GM18499 (cell line): ENCODE results near the gene DDI1.

Experiments
- ATAC-seq: cut with Tn5 transposase; IDR thresholded peaks from one replicate; pipeline ENCODE4 v1.9.1; 2021; ENCODE audit warnings: moderate number of reproducible peaks; ENCODE audit not compliant: insufficient read depth, unreplicated experiment

Gene DDI1

DNA sequence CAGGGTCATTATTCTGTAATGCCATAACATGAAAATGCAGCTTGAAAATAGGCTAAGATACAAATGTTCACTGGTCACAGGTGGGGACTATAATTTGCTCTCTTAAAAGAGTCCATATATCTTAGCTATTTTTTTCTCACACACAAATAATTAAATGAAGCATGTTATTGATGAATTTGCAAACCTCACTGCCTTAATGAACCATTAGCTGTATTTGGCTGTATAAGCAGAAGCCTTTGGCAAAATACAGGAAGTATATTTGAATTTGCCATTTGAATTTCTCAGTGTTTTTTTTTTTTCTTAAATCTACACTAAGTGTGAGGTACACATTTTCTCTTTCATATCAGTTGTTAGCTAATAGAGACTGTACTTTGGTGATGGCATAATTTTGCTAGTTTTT, 38.7 kb downstream of the DDI1 start:
- ATAC-seq: no peak

DNA sequence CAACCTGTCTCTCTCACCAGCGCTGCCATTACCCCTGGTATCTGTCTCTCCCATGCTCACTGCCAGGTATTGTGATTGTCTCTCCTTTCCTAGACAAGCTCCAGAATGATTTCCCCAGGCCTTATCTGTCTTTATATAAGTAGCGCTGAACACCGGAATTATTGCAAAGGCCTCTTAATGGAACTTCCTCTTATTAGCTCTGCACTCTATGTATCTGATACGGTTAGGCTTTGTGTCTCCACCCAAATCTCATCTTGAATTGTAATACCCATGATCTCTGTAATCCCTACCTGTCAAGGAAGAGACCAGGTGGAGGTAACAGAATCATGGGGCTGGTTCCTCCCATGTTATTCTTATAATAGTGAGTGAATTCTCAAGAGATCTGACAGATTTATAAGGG, 39.3 kb downstream of the DDI1 start:
- no peak for ATAC-seq

DNA sequence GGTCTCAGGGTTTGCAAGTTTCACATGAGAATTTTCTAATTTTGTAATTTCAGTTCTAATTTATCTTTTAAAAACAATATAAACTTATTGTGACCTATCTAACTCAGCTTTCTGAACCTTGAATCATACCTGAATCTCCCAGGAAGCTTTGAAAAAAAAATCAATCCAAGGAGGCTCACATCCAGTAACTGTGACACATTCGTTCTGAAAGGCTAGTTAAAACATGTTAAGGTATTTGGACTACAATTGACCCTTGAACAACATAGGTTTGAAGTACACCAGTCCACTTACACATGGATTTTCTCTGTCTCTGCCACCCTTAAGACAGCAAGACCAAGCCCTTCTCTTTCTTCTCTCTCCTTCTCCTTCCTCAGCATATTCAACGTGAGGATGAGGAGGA, 40.0 kb downstream of the DDI1 start:
- no peak for ATAC-seq

DNA sequence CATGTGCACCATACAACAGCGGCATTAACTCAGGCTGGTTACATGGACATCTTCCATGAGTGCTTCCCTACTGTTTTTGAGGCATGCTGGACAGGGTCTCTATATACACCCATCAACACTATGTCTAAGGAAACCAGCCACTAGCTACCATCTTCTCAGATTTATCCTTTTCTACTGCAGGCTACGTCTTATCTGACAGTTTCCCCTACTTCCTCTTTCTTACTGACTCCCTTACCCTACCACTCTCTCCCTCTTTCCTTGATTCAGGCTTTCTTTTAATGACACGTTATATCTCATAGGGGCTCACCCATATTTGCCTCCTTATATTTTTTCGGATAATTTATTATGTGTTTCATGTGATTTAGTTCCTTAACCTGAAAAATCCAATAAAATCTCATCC, 41.8 kb downstream of the DDI1 start:
- no peak for ATAC-seq

DNA sequence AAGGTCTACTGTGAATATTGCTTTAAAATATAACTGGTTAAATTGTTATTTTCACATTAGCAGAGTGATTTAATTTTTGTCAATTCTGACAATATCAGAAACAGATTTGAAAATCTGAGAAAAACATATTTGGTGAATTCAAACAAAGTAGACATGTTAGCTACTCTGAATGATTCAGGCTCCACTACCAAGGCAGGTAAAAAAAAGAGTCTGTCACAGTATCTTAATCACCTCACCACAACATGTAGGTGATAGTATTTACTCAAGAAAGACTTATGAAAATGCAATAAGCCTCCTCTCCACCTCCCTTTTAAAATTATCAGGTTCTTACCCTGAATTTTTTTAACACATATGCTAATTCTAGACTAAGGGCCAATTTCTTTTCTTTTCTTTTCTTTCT, 42.6 kb downstream of the DDI1 start:
- no peak for ATAC-seq

DNA sequence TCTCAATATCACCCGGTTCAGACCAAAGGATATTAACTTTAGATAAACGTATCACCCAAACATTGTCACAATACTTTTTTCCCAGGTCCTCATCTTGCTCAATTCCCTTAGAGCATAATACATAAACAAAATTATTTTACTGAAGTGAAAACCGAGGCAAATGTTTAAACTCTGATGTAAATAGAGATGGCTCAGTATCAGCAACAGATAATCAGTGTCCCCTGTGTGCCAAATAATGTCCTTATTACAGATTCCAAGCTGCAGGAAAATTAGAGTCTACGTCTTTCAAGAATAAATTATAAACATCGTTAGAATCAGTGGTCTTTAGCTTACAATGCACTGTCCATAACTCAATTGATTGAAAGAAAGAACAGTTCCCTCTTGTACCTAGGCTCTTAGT, 50.2 kb downstream of the DDI1 start:
- ATAC-seq: no peak
